Mammary epithelial cell (primary cell): ENCODE results near the gene PLEKHA3.

Experiments
- CTCF ChIP-seq, 2 donors: IDR thresholded peaks in 1 of 2; conservative IDR thresholded peaks in 1 of 2; 2 replicates each; pipeline ENCODE4 v1.5.1; 2011 to 2012; ENCODE audit warnings: inconsistent platforms in 2 of 2, low read length in 2 of 2, mild to moderate bottlenecking in 2 of 2, control low read depth in 1 of 2, low read depth in 1 of 2; ENCODE audit not compliant: insufficient read depth in 1 of 2; ENCODE audit errors: extremely low read depth in 1 of 2
- EZH2 ChIP-seq: IDR thresholded peaks from 2 replicates; pipeline ENCODE4 v1.6.1; 2012; ENCODE audit warnings: low read length, inconsistent platforms, borderline replicate concordance

GRCh38 chr2:178457390-178457886 is 22.8 kb upstream of the PLEKHA3 start:
- no peak for TF ChIP-seq CTCF (conservative IDR thresholded peaks at IDR 0.05 in 1 of 2, IDR thresholded peaks at IDR 0.05 in 1 of 2; ENCODE audit: extremely low read depth in 1 of 2, insufficient read depth in 1 of 2, low read depth in 1 of 2, low read length in 2 of 2)
- TF ChIP-seq EZH2, result no peak
